Skeletal muscle satellite cell (primary cell): ENCODE measurements around the gene TMEM132D.

Source experiments
- H3K27me3 ChIP-seq: 2 replicates; pipeline ENCODE4 v1.7.0; 2013; ENCODE audit warnings: low read length; ENCODE audit not compliant: control insufficient read depth, insufficient read depth
- H3K36me3 ChIP-seq: 2 replicates; pipeline ENCODE4 v1.7.0; 2013; ENCODE audit warnings: mild to moderate bottlenecking, control low read depth, low read length; ENCODE audit not compliant: insufficient read depth
- H3K4me1 ChIP-seq: 2 replicates; pipeline ENCODE4 v1.7.0; 2013; ENCODE audit warnings: low read length; ENCODE audit not compliant: control insufficient read depth, insufficient read depth
- H3K4me2 ChIP-seq: 2 replicates; pipeline ENCODE4 v1.7.0; 2013; ENCODE audit warnings: mild to moderate bottlenecking, low read length
- H3K4me3 ChIP-seq: 2 replicates; pipeline ENCODE4 v1.7.0; 2013; ENCODE audit warnings: low read length
- H3K9ac ChIP-seq: 2 replicates; pipeline ENCODE4 v1.7.0; 2013; ENCODE audit warnings: mild to moderate bottlenecking, low read depth, low read length, moderate library complexity
- H3K9me3 ChIP-seq: replicated peaks from 2 replicates; pipeline ENCODE4 v1.7.0; 2013; ENCODE audit warnings: mild to moderate bottlenecking, control low read depth, low read length

The TMEM132D gene

GRCh38 chr12:129772501-129773493, 131.0 kb downstream of the TMEM132D start:
- Histone ChIP-seq H3K4me1 (peaks cover 14% of the 10 kb centered on the region), H3K9me3 (no peaks in the 10 kb centered on the region), H3K4me3 (no peak overlapping the region), H3K4me2 (no peak overlapping the region), H3K9ac (no peak overlapping the region), H3K27me3 (no peaks in the 10 kb centered on the region), H3K36me3 (no peaks in the 10 kb centered on the region)

- H3K36me3 ChIP-seq = no peaks in the 10 kb centered on the region
- no peak overlapping the region for H3K4me2 ChIP-seq
- H3K27me3 ChIP-seq = no peaks in the 10 kb centered on the region
- no peaks in the 10 kb centered on the region for H3K9me3 ChIP-seq
- H3K9ac ChIP-seq = no peak overlapping the region
- peaks cover 10% of the 10 kb centered on the region for H3K4me1 ChIP-seq
- no peak overlapping the region for H3K4me3 ChIP-seq
These were observed 132.6 kb downstream of the TMEM132D start for GRCh38 chr12:129771238-129771637.

- H3K27me3 ChIP-seq = no peaks in the 10 kb centered on the region
- no peak overlapping the region for H3K9ac ChIP-seq
- no peak overlapping the region for H3K4me2 ChIP-seq
- H3K4me1 ChIP-seq = no peaks in the 10 kb centered on the region
- no peaks in the 10 kb centered on the region for H3K36me3 ChIP-seq
- H3K9me3 ChIP-seq = peaks cover 7% of the 10 kb centered on the region
- H3K4me3 ChIP-seq = no peak overlapping the region
These were observed 138.1 kb downstream of the TMEM132D start for GRCh38 chr12:129765719-129766118.

GRCh38 chr12:129762436-129762835, 141.4 kb downstream of the TMEM132D start:
- no peaks in the 10 kb centered on the region for H3K36me3 ChIP-seq
- no peak overlapping the region for H3K4me2 ChIP-seq
- no peak overlapping the region for H3K4me3 ChIP-seq
- H3K9me3 ChIP-seq = peaks cover 7% of the 10 kb centered on the region
- no peak overlapping the region for H3K9ac ChIP-seq
- H3K27me3 ChIP-seq = no peaks in the 10 kb centered on the region
- peaks cover 3% of the 10 kb centered on the region for H3K4me1 ChIP-seq

- H3K9me3 ChIP-seq = no peaks in the 10 kb centered on the region
- no peak overlapping the region for H3K4me3 ChIP-seq
- H3K36me3 ChIP-seq = no peaks in the 10 kb centered on the region
These were observed 150.2 kb downstream of the TMEM132D start for GRCh38 chr12:129753586-129753985.

GRCh38 chr12:129750421-129750820, 153.4 kb downstream of the TMEM132D start:
- H3K4me1 ChIP-seq = peaks cover 17% of the 10 kb centered on the region
- no peak overlapping the region for H3K4me3 ChIP-seq
- no peak overlapping the region for H3K4me2 ChIP-seq
- peaks cover 3% of the 10 kb centered on the region for H3K9me3 ChIP-seq
- no peaks in the 10 kb centered on the region for H3K36me3 ChIP-seq
- H3K9ac ChIP-seq = no peak overlapping the region
- no peaks in the 10 kb centered on the region for H3K27me3 ChIP-seq

More at GRCh38 chr12:129753586-129753985, 150.2 kb downstream of the TMEM132D start:
- peak overlapping the region; percentile 14 for H3K4me2 ChIP-seq
- no peaks in the 10 kb centered on the region for H3K27me3 ChIP-seq
- H3K9ac ChIP-seq = peak overlapping the region; percentile 56
- H3K4me1 ChIP-seq = peaks cover 26% of the 10 kb centered on the region

GRCh38 chr12:129746318-129746717, 157.5 kb downstream of the TMEM132D start:
- H3K36me3 ChIP-seq = no peaks in the 10 kb centered on the region
- H3K9me3 ChIP-seq = peaks cover 3% of the 10 kb centered on the region
- H3K4me3 ChIP-seq = no peak overlapping the region
- no peak overlapping the region for H3K4me2 ChIP-seq
- H3K4me1 ChIP-seq = no peaks in the 10 kb centered on the region
- H3K9ac ChIP-seq = no peak overlapping the region
- H3K27me3 ChIP-seq = no peaks in the 10 kb centered on the region

GRCh38 chr12:129729170-129729569, 174.7 kb downstream of the TMEM132D start:
- H3K36me3 ChIP-seq = no peaks in the 10 kb centered on the region
- no peak overlapping the region for H3K4me2 ChIP-seq

GRCh38 chr12:129727100-129727499, 176.7 kb downstream of the TMEM132D start:
- Histone ChIP-seq H3K36me3 (no peaks in the 10 kb centered on the region), H3K9me3 (no peaks in the 10 kb centered on the region), H3K9ac (no peak overlapping the region), H3K4me2 (no peak overlapping the region), H3K4me3 (no peak overlapping the region), H3K4me1 (no peaks in the 10 kb centered on the region), H3K27me3 (no peaks in the 10 kb centered on the region)

More at GRCh38 chr12:129729170-129729569, 174.7 kb downstream of the TMEM132D start:
- H3K4me3 ChIP-seq = no peak overlapping the region
- no peaks in the 10 kb centered on the region for H3K4me1 ChIP-seq
- H3K9ac ChIP-seq = no peak overlapping the region
- H3K9me3 ChIP-seq = no peaks in the 10 kb centered on the region
- no peaks in the 10 kb centered on the region for H3K27me3 ChIP-seq

- H3K36me3 ChIP-seq = no peaks in the 10 kb centered on the region
- no peak overlapping the region for H3K4me3 ChIP-seq
- no peak overlapping the region for H3K4me2 ChIP-seq
- no peaks in the 10 kb centered on the region for H3K4me1 ChIP-seq
- H3K9ac ChIP-seq = no peak overlapping the region
- H3K9me3 ChIP-seq = no peaks in the 10 kb centered on the region
- H3K27me3 ChIP-seq = no peaks in the 10 kb centered on the region
These were observed 180.6 kb downstream of the TMEM132D start for GRCh38 chr12:129723260-129723659.

GRCh38 chr12:129720618-129721017, 183.2 kb downstream of the TMEM132D start:
- Histone ChIP-seq H3K4me2 (no peak overlapping the region), H3K9me3 (no peaks in the 10 kb centered on the region), H3K9ac (no peak overlapping the region)

GRCh38 chr12:129719416-129719815, 184.4 kb downstream of the TMEM132D start:
- no peaks in the 10 kb centered on the region for H3K36me3 ChIP-seq
- H3K27me3 ChIP-seq = no peaks in the 10 kb centered on the region
- H3K4me1 ChIP-seq = no peaks in the 10 kb centered on the region
- no peak overlapping the region for H3K9ac ChIP-seq
- H3K9me3 ChIP-seq = no peaks in the 10 kb centered on the region
- no peak overlapping the region for H3K4me3 ChIP-seq
- H3K4me2 ChIP-seq = no peak overlapping the region

More at GRCh38 chr12:129720618-129721017, 183.2 kb downstream of the TMEM132D start:
- Histone ChIP-seq H3K27me3 (no peaks in the 10 kb centered on the region), H3K4me1 (no peaks in the 10 kb centered on the region), H3K36me3 (no peaks in the 10 kb centered on the region), H3K4me3 (no peak overlapping the region)
